Left renal pelvis (tissue), 4 donors: ENCODE data around the gene NT5E. TPM values are rescaled to one million over a fixed set of nuclear protein-coding genes. Genes with fewer than 3 reads are reported as not detected.
"Not testable (repeated sequence)": the region's sequence is repeated elsewhere in the genome, so short reads cannot be mapped to it uniquely, and the experiment has no call there.

Experiments
- DNase-seq, 4 donors: peaks; one replicate each; pipeline ENCODE4 v3.0.0-alpha.2; 2013; ENCODE audit warnings: low read depth in 4 of 4, low spot score in 3 of 4
- polyA plus RNA-seq, 4 donors: library from polyadenylated mRNA; unstranded; fragments of 120-200 nt; gene quantifications; one replicate each; pipeline ENCODE4 v1.2.1, GENCODE V29; 2013; ENCODE audit not compliant: insufficient read length in 4 of 4

Gene NT5E
- polyA plus RNA-seq, 4 donors, result 3.9 to 23.7 (median 4.6) TPM

- DNase-seq, result no peak
Observed at GRCh38 chr6:85483846-85484245, 34.0 kb downstream of the NT5E start.

- DNase-seq, result no peak
Observed at GRCh38 chr6:85484948-85485347, 35.1 kb downstream of the NT5E start.

- no peak for DNase-seq
Observed at GRCh38 chr6:85490516-85491248, 40.8 kb downstream of the NT5E start.

- DNase-seq, result no peak
Observed at GRCh38 chr6:85493389-85493788, 43.5 kb downstream of the NT5E start.

DNA sequence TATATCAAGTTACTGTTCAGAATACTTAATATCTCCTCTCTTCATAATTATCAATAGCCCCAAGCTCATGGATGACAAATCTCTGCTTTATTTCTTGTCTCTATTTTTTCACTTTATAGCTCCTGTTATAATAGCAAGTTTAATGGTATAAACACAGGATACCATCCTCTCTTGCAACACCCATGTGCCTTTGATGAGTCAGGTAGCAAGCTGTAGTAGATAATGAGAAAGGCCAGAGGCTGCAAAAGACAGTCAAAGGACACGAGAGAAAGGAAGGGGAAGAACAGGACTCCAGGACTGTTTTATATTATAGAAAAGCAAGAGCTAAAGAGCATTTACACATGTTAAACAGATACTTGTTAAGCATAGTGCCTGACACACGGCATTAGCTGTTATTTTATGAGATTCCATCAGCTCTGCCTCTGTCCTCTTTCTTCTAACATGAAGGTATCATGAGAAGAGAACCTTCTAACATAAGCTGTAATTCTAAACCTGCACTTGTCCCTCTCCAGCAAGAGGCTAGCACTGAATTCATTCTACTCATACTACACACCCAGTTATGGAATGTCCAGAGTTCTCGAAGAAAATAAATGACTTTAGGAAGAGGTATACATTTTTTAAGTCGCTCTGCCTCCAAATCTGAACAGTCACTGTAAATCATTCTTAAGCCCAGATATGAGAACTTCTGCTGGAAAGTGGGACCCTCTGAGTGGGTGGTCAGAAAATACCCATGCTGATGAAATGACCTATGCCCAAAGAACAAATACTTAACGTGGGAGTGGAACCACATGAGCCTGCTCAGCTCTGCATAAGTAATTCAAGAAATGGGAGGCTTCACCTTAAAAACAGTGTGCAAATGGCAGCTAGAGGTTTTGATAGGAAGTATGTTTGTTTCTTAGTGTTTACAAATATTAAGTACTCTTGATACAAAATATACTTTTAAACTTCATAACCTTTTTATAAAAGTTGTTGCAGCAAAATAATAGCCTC, 45.0 kb downstream of the NT5E start:
- no peak for DNase-seq

DNA sequence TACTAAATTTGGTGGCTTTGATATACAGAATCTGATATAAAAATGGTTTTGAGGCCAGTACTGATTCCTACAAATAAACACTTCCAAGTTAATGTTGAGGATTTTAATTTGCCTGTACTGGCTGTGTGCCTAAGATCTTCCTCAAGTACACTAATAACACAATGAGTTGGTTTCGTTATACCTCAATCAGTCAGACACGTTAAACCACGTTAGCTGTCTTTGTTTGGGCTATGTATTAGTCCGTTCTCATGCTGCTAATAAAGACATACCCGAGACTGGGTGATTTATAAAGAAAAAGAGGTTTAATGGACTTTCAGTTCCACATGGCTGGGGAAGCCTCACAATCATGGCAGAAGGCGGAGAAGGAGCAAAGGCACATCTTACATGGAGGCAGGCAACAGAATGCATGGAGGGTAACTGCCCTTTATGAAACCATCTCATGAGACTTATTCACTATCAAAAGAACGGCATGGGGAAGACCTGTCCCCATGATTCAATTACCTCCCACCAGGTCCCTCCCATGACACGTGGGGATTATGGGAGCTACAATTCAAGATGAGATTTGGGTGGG, 46.2 kb downstream of the NT5E start:
- DNase-seq, result no peak

DNA sequence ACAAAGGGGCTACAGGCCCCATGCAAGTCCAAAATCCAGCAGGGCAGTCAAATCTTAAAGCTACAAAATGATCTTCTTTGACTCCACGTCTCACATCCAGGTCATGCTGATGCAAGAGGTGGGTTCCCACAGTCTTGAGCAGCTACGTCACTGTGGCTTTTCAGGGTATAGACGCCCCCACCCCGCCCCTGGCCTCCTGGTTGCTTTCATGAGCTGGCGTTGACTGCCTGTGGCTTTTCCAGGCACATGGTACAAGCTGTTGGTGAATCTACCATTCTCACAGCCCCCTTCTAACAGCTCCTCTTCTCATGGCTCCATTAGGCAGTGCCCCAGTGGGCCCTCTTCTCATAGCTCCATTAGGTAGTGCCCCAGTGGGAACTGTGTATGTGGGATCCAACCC, 47.0 kb downstream of the NT5E start:
- DNase-seq, result no peak

DNA sequence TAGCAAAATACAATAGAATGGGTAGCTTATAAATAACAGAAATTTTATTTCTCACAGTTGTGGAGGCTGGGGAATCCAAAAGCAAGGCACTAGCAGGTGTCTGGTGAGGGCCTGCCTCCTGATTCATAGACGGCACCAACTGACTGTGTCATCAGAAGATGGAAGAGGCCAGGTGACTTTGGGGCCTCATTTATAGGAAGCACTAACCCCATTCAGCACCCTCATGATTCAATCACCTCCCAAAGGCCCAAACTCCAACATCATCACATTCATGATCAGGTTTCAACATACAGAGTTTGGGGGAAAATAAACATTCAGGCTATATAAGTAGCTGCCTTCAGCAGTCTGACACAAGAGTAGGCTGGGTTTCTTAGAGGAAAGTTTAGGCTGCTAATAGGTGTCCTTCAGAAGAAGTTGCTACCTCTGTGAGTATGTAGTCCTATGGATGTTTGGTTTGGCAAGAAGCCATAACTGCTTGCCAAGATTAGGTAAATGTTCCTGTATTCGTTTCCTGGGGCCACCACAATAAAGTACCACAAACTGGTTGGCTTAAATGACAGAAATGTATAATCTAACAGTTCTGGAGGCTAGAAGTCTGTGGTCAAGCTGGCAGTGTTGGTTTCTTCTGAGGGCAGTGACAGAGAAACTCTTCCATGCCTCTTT, 48.8 kb downstream of the NT5E start:
- DNase-seq, result no peak

GRCh38 chr6:85506441-85507093, 56.7 kb downstream of the NT5E start:
- DNase-seq, result no peak

GRCh38 chr6:85516168-85516567, 66.3 kb downstream of the NT5E start:
- no peak for DNase-seq

- not testable (repeated sequence) for DNase-seq
Observed at GRCh38 chr6:85524281-85524680, 74.4 kb downstream of the NT5E start.

GRCh38 chr6:85537055-85537494, 87.2 kb downstream of the NT5E start:
- no peak for DNase-seq

- no peak for DNase-seq
Observed at GRCh38 chr6:85544776-85545175, 94.9 kb downstream of the NT5E start.

Other genes with a start within 250 kb of the NT5E start
- 100 to 1,000 TPM in 3 of 4 donors, 10 to 100 TPM in 1; 67.7 to 140 (median 132) TPM for gene SNX14, start 143.8 kb downstream of the NT5E start, polyA plus RNA-seq
- 100 to 1,000 TPM; 160 to 218 (median 182) TPM for gene SYNCRIP, start 192.8 kb downstream of the NT5E start, polyA plus RNA-seq